GM23338 (cell line): ENCODE measurements around the gene LRP4. TPM values are rescaled to one million over a fixed set of nuclear protein-coding genes. Genes with fewer than 3 reads are reported as not detected.

Source experiments
- ATAC-seq: fragments of 200-7000 bp; cut with Tn5 transposase; 3 replicates; pipeline ENCODE4 v1.9.1; 2020
- DNase-seq: peaks from one replicate; pipeline ENCODE4 v3.0.0-alpha.2; 2015; ENCODE audit warnings: low spot score
- H2AFZ ChIP-seq: fragments of 200-600 bp; sonication (generic); 2 replicates; pipeline ENCODE4 v1.8.0; 2016; ENCODE audit warnings: antibody characterized with exemption, mild to moderate bottlenecking, moderate library complexity
- H3F3A ChIP-seq: fragments of 200-600 bp; sonication (generic); replicated peaks from 2 replicates; pipeline ENCODE4 v1.8.0; 2017; ENCODE audit warnings: antibody characterized with exemption, mixed run types, low read depth
- H3K27ac ChIP-seq: fragments of 200-600 bp; sonication (generic); 2 replicates; pipeline ENCODE4 v1.6.1; 2016; ENCODE audit warnings: low read depth
- H3K27me3 ChIP-seq: fragments of 200-600 bp; sonication (generic); 2 replicates; pipeline ENCODE4 v1.8.0; 2016; ENCODE audit warnings: mild to moderate bottlenecking, mixed run types, moderate library complexity; ENCODE audit not compliant: insufficient read depth
- H3K36me3 ChIP-seq: fragments of 200-600 bp; sonication (generic); 2 replicates; pipeline ENCODE4 v1.8.0; 2016; ENCODE audit warnings: mild to moderate bottlenecking; ENCODE audit not compliant: insufficient read depth
- H3K4me1 ChIP-seq: fragments of 200-600 bp; sonication (generic); 2 replicates; pipeline ENCODE4 v1.8.0; 2016; ENCODE audit warnings: mild to moderate bottlenecking, moderate library complexity; ENCODE audit not compliant: insufficient read depth
- H3K4me2 ChIP-seq: fragments of 200-600 bp; sonication (generic); 2 replicates; pipeline ENCODE4 v1.7.1; 2017; ENCODE audit warnings: mixed run types
- H3K4me3 ChIP-seq: fragments of 200-600 bp; sonication (generic); 2 replicates; pipeline ENCODE4 v1.6.1; 2016; ENCODE audit warnings: mixed run types
- H3K79me2 ChIP-seq: fragments of 200-600 bp; sonication (generic); replicated peaks from 2 replicates; pipeline ENCODE4 v1.8.0; 2017; ENCODE audit warnings: mild to moderate bottlenecking; ENCODE audit not compliant: insufficient read depth
- H3K9me2 ChIP-seq: fragments of 200-600 bp; sonication (generic); 2 replicates; pipeline ENCODE4 v1.8.0; 2017; ENCODE audit not compliant: insufficient read depth
- H4K20me1 ChIP-seq: fragments of 200-600 bp; sonication (generic); replicated peaks from 2 replicates; pipeline ENCODE4 v1.8.0; 2017; ENCODE audit warnings: mild to moderate bottlenecking; ENCODE audit not compliant: insufficient read depth
- H3K27ac Mint-ChIP-seq: 2 replicates; pipeline ENCODE4 v1.8.0; 2020; ENCODE audit warnings: inconsistent platforms, mild to moderate bottlenecking, moderate library complexity, mixed read lengths
- H3K27me3 Mint-ChIP-seq: 3 replicates; pipeline ENCODE4 v1.8.0; 2022; ENCODE audit warnings: low read depth, mild to moderate bottlenecking, moderate library complexity, mixed read lengths, inconsistent platforms; ENCODE audit not compliant: insufficient read depth, poor library complexity
- H3K36me3 Mint-ChIP-seq: 3 replicates; pipeline ENCODE4 v1.8.0; 2021; ENCODE audit warnings: low read depth, mild to moderate bottlenecking, inconsistent platforms, moderate library complexity, mixed read lengths
- H3K4me1 Mint-ChIP-seq: 3 replicates; pipeline ENCODE4 v1.8.0; 2020; ENCODE audit warnings: mild to moderate bottlenecking, inconsistent platforms, mixed read lengths
- H3K4me3 Mint-ChIP-seq: 3 replicates; pipeline ENCODE4 v1.8.0; 2021; ENCODE audit warnings: moderate library complexity, mild to moderate bottlenecking, inconsistent platforms, mixed read lengths
- H3K9me3 Mint-ChIP-seq: 3 replicates; pipeline ENCODE4 v1.8.0; 2020; ENCODE audit warnings: moderate library complexity, mild to moderate bottlenecking, inconsistent platforms, mixed read lengths
- CREB1 ChIP-seq: fragments of 250-450 bp; sonication (Bioruptor Pico); IDR thresholded peaks from 2 replicates; pipeline ENCODE4 v1.5.0; 2020; ENCODE audit warnings: low read depth, mild to moderate bottlenecking, moderate library complexity
- CTCF ChIP-seq, 2 experiments: fragments of 200-600 bp in 1 of 2; sonication (generic) in 1 of 2; conservative IDR thresholded peaks; 2 replicates each; pipeline versions ENCODE4 v1.5.1 to v1.6.1; 2016 to 2017; ENCODE audit warnings: antibody characterized with exemption in 2 of 2, low read depth in 2 of 2, mild to moderate bottlenecking in 2 of 2, moderate library complexity in 1 of 2
- ETS1 ChIP-seq: IDR thresholded peaks from 2 replicates; pipeline ENCODE4 v1.6.1; 2016; ENCODE audit warnings: antibody characterized with exemption
- EZH2 ChIP-seq: fragments of 200-600 bp; sonication (generic); IDR thresholded peaks from one replicate; pipeline ENCODE4 v1.8.0; 2017; ENCODE audit warnings: antibody characterized with exemption, mild to moderate bottlenecking, low read depth; ENCODE audit not compliant: unreplicated experiment
- EZH2phosphoT487 ChIP-seq: fragments of 200-600 bp; sonication (generic); IDR thresholded peaks from one replicate; pipeline ENCODE4 v1.8.1; 2018; ENCODE audit warnings: antibody characterized with exemption; ENCODE audit not compliant: unreplicated experiment
- JUNB ChIP-seq: IDR thresholded peaks from one replicate; pipeline ENCODE4 v1.6.1; 2016; ENCODE audit warnings: antibody characterized with exemption; ENCODE audit not compliant: unreplicated experiment
- NANOG ChIP-seq: IDR thresholded peaks from 2 replicates; pipeline ENCODE4 v1.6.1; 2016; ENCODE audit warnings: antibody characterized with exemption, borderline replicate concordance
- POLR2AphosphoS5 ChIP-seq: IDR thresholded peaks from 2 replicates; pipeline ENCODE4 v1.6.1; 2016; ENCODE audit warnings: antibody characterized with exemption, low read depth
- REST ChIP-seq: IDR thresholded peaks from one replicate; pipeline ENCODE4 v1.6.1; 2018; ENCODE audit warnings: antibody characterized with exemption; ENCODE audit not compliant: unreplicated experiment
- STAT1 ChIP-seq: IDR thresholded peaks from one replicate; pipeline ENCODE4 v1.6.1; 2016; ENCODE audit warnings: antibody characterized with exemption; ENCODE audit not compliant: unreplicated experiment
- ZNF114 ChIP-seq: fragments of 250-450 bp; sonication (Bioruptor Pico); IDR thresholded peaks from 2 replicates; pipeline ENCODE4 v1.5.0; 2020; ENCODE audit warnings: mild to moderate bottlenecking, moderate library complexity
- ZNF331 ChIP-seq: fragments of 250-450 bp; sonication (Bioruptor Pico); IDR thresholded peaks from 2 replicates; pipeline ENCODE4 v1.5.0; 2020; ENCODE audit warnings: low read depth, mild to moderate bottlenecking, moderate library complexity
- ZNF462 ChIP-seq: fragments of 250-450 bp; sonication (Bioruptor Pico); IDR thresholded peaks from 2 replicates; pipeline ENCODE4 v1.5.0; 2020; ENCODE audit warnings: mild to moderate bottlenecking, moderate library complexity
- polyA plus RNA-seq: library from polyadenylated mRNA; unstranded; fragments of >200 nt; fragmentation: Nextera tagmentation; extraction: Ambion mirVana; gene quantifications from 2 replicates; pipeline ENCODE4 v1.2.1, GENCODE V29; 2016
- total RNA-seq: library from RNA; depleted of rRNA; stranded (reverse); fragments of >200 nt; shearing (Covaris generic); gene quantifications from 2 replicates; pipeline ENCODE4 v1.2.3, GENCODE V29; 2014

Gene LRP4
- total and polyA plus RNA-seq, 2 experiments from 2014 or later = 6.0 to 18.4 TPM

GRCh38 chr11:46914363-46914762, 4.0 kb downstream of the LRP4 start:
- ATAC-seq (no peak), DNase-seq (no peak)
- Mint-ChIP-seq H3K36me3 (peaks cover 12% of the 10 kb centered on the region), H3K9me3 (no peaks in the 10 kb centered on the region; the same call in 1 of the 3 replicates), H3K27me3 (peaks cover 41% of the 10 kb centered on the region), H3K4me3 (peak overlapping the region; percentile 56), H3K4me1 (peaks cover 66% of the 10 kb centered on the region), H3K27ac (peak overlapping the region; percentile 41; the same call in 1 of the 2 replicates)
- Histone ChIP-seq H3K4me3 (peak overlapping the region; percentile 50; the same call in 1 of the 2 replicates), H3K9me2 (no peaks in the 10 kb centered on the region), H3K27ac (no peak overlapping the region), H3K36me3 (no peaks in the 10 kb centered on the region), H3F3A (peaks cover 29% of the 10 kb centered on the region), H3K4me2 (peak overlapping the region; percentile 78), H2AFZ (no peak overlapping the region), H3K27me3 (peaks cover 22% of the 10 kb centered on the region), H4K20me1 (no peaks in the 10 kb centered on the region), H3K4me1 (peaks cover 61% of the 10 kb centered on the region), H3K79me2 (peaks cover 62% of the 10 kb centered on the region)
- TF ChIP-seq REST = no peak
- TF ChIP-seq ZNF331 (CRISPR knock-in tag) = no peak
- TF ChIP-seq JUNB = no peak
- TF ChIP-seq STAT1 = no peak
- TF ChIP-seq NANOG = no peak
- no peak for TF ChIP-seq POLR2AphosphoS5
- no peak for TF ChIP-seq ETS1
- no peak for TF ChIP-seq ZNF114 (CRISPR knock-in tag)
- TF ChIP-seq CREB1 (CRISPR knock-in tag) = no peak
- no peak for TF ChIP-seq EZH2
- no peak for TF ChIP-seq EZH2phosphoT487
- TF ChIP-seq ZNF462 (CRISPR knock-in tag) = no peak
- no peak for TF ChIP-seq CTCF (conservative IDR thresholded peaks at IDR 0.05; ENCODE audit: low read depth in 2 of 2)
